Hematopoietic multipotent progenitor cell treated with erythropoietin and hydrocortisone succinate and interleukin-3 and kit ligand, for 6 days (in vitro differentiated cells): ENCODE measurements around the gene ANKRD29.

ENCODE experiments used
- DNase-seq: peaks from one replicate; pipeline ENCODE4 v3.0.0-alpha.2; 2015

Gene ANKRD29

GRCh38 chr18:23683671-23684070, 21.0 kb upstream of the ANKRD29 start:
- DNase-seq: no peak

GRCh38 chr18:23683155-23683554, 20.4 kb upstream of the ANKRD29 start:
- DNase-seq: no peak

GRCh38 chr18:23682472-23682871, 19.8 kb upstream of the ANKRD29 start:
- no peak for DNase-seq

GRCh38 chr18:23682045-23682444, 19.3 kb upstream of the ANKRD29 start:
- no peak for DNase-seq

- DNase-seq: no peak
Observed at GRCh38 chr18:23675896-23676295, 13.2 kb upstream of the ANKRD29 start.

GRCh38 chr18:23675236-23675635, 12.5 kb upstream of the ANKRD29 start:
- no peak for DNase-seq

- DNase-seq: no peak
Observed at GRCh38 chr18:23673725-23674124, 11.0 kb upstream of the ANKRD29 start.

- no peak for DNase-seq
Observed at GRCh38 chr18:23671564-23671963, 8.9 kb upstream of the ANKRD29 start.

- DNase-seq: no peak
Observed at GRCh38 chr18:23669804-23670405, 7.2 kb upstream of the ANKRD29 start.

GRCh38 chr18:23669202-23669766, 6.6 kb upstream of the ANKRD29 start:
- DNase-seq: no peak

- DNase-seq: no peak
Observed at GRCh38 chr18:23668731-23669130, 6.0 kb upstream of the ANKRD29 start.

GRCh38 chr18:23667114-23667513, 4.4 kb upstream of the ANKRD29 start:
- no peak for DNase-seq

GRCh38 chr18:23664674-23665073, 2.0 kb upstream of the ANKRD29 start:
- DNase-seq: peak; percentile 15

GRCh38 chr18:23661735-23662308, 889 bp downstream of the ANKRD29 start:
- DNase-seq: peak; percentile 12

GRCh38 chr18:23658285-23658684, 4.4 kb downstream of the ANKRD29 start:
- DNase-seq: no peak

GRCh38 chr18:23652232-23652631, 10.5 kb downstream of the ANKRD29 start:
- DNase-seq: no peak

GRCh38 chr18:23650968-23651927, 11.5 kb downstream of the ANKRD29 start:
- no peak for DNase-seq

- no peak for DNase-seq
Observed at GRCh38 chr18:23648940-23649607, 13.6 kb downstream of the ANKRD29 start.

GRCh38 chr18:23648456-23648855, 14.3 kb downstream of the ANKRD29 start:
- no peak for DNase-seq

GRCh38 chr18:23646282-23646681, 16.4 kb downstream of the ANKRD29 start:
- DNase-seq: no peak

- no peak for DNase-seq
Observed at GRCh38 chr18:23645568-23646175, 17.0 kb downstream of the ANKRD29 start.

- no peak for DNase-seq
Observed at GRCh38 chr18:23643815-23644490, 18.8 kb downstream of the ANKRD29 start.
